ENCODE results near the gene ZNF345. TPM values are rescaled to one million over a fixed set of nuclear protein-coding genes. Genes with fewer than 3 reads are reported as not detected.

Gene ZNF345
- total and polyA plus RNA-seq, 2 donors (not counting 3 experiments of a cell fraction or from before 2014, with no cell fraction given), result 2.2 to 3.8 TPM

GRCh38 chr19:36918090-36918489 is 67.4 kb downstream of the ZNF345 start:
- Histone ChIP-seq H3K27ac (ENCODE audit: insufficient read depth, low read depth, low read length) (no peak overlapping the region), H3K9ac (replicated peaks; ENCODE audit: extremely low read depth, insufficient read depth, low read length) (no peak overlapping the region), H3K79me2 (ENCODE audit: control insufficient read depth, insufficient read depth, low read length) (no peaks in the 10 kb centered on the region), H3K9me3 (replicated peaks; ENCODE audit: control insufficient read depth, insufficient read depth, low read length) (no peaks in the 10 kb centered on the region), H3K4me3 (replicated peaks in 1 of 3; ENCODE audit: insufficient read depth in 1 of 3, low read depth in 1 of 3, low read length in 3 of 3) (no peak overlapping the region), H3K27me3 (ENCODE audit: control insufficient read depth in 2 of 2, insufficient read depth in 2 of 2, low read length in 2 of 2) (no peaks in the 10 kb centered on the region), H3K4me2 (ENCODE audit: insufficient read depth, low read length) (no peak overlapping the region), H2AFZ (ENCODE audit: low read depth, low read length) (no peak overlapping the region), H3K36me3 (ENCODE audit: control insufficient read depth in 2 of 2, extremely low read depth in 1 of 2, insufficient read depth in 2 of 2, low read length in 2 of 2) (no peaks in the 10 kb centered on the region), H3K4me1 (ENCODE audit: control insufficient read depth, extremely low read depth, insufficient read depth, low read length) (no peaks in the 10 kb centered on the region), H4K20me1 (replicated peaks; ENCODE audit: control insufficient read depth, extremely low read depth, insufficient read depth, low read length) (no peaks in the 10 kb centered on the region), H3K9me1 (replicated peaks; ENCODE audit: control insufficient read depth, extremely low read depth, insufficient read depth, low read length) (no peaks in the 10 kb centered on the region)
- POLR2A ChIA-PET, result no interaction called here
- FAIRE-seq (no peak), DNase-seq (ENCODE audit: low read depth, low spot score) (no peak)
- TF ChIP-seq POLR2A (IDR thresholded peaks at IDR 0.05; ENCODE audit: low read depth, low read length), result no peak
- TF ChIP-seq EZH2 (IDR thresholded peaks at IDR 0.05; ENCODE audit: borderline replicate concordance, low read depth, low read length, severe bottlenecking), result no peak
- no peak for TF ChIP-seq GATA2 (IDR thresholded peaks at IDR 0.05; ENCODE audit: insufficient read depth, insufficient read length, low read depth, low read length)
- TF ChIP-seq FOS (IDR thresholded peaks at IDR 0.05; ENCODE audit: borderline replicate concordance, insufficient read depth, low read length), result no peak
- TF ChIP-seq CTCF (IDR thresholded peaks at IDR 0.05; ENCODE audit: extremely low read depth in 1 of 2, insufficient read depth in 1 of 2, low read depth in 1 of 2, low read length in 2 of 2), result no peak
- no peak for TF ChIP-seq MYC (IDR thresholded peaks at IDR 0.05; ENCODE audit: low read depth, low read length)
- no peak for TF ChIP-seq POLR2AphosphoS5 (IDR thresholded peaks at IDR 0.05; ENCODE audit: insufficient read depth, low read depth, low read length)
- no peak for TF ChIP-seq JUN (IDR thresholded peaks at IDR 0.05; ENCODE audit: borderline replicate concordance, insufficient read depth, insufficient read length, low read depth)
- TF ChIP-seq, protein P1, sequence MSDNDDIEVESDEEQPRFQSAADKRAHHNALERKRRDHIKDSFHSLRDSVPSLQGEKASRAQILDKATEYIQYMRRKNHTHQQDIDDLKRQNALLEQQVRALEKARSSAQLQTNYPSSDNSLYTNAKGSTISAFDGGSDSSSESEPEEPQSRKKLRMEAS (IDR thresholded peaks at IDR 0.05; ENCODE audit: insufficient read depth, insufficient read length), result no peak
- CTCF ChIA-PET, result no interaction called here
- dilution Hi-C loops (cut with MboI; ENCODE audit: extremely low pct_ligation_motif_present, low sequenced_read_pairs) (no loop called here), intact Hi-C loops (cut with micrococcal nuclease) (loop anchor here (5.0 kb wide), 2 partner anchors 414 to 856 kb away; a partner anchor contains a TSS)
- BruUV-seq (replicated peaks), result no TSS peak

Small RNA genes within 50 kb of the gene (small RNA-seq; reads per million reads assigned to genes)
- gene RF00019 (ENCODE audit: insufficient read depth, insufficient read length, low read depth, low replicate concordance), result not detected

Other genes with a start within 250 kb of the ZNF345 start
- 4.2 and 4.3 TPM in 2 replicates for gene ZNF382, start 245.6 kb upstream of the ZNF345 start, total RNA-seq
- gene ZNF382, start 245.6 kb upstream of the ZNF345 start, polyA plus RNA-seq, result 1.4 and 1.8 TPM in 2 replicates
- gene ZNF461, start 184.0 kb upstream of the ZNF345 start, total RNA-seq, result 6.8 and 7.0 TPM in 2 replicates
- gene ZNF461, start 184.0 kb upstream of the ZNF345 start, polyA plus RNA-seq, result 1.1 and 2.4 TPM in 2 replicates
- gene ZNF567, start 163.3 kb upstream of the ZNF345 start, total RNA-seq, result 4.4 and 5.9 TPM in 2 replicates
- gene ZNF567, start 163.3 kb upstream of the ZNF345 start, polyA plus RNA-seq, result 2.6 and 3.4 TPM in 2 replicates
- gene ZNF850, start 78.1 kb upstream of the ZNF345 start, total RNA-seq, result 3.6 and 4.5 TPM in 2 replicates
- gene ZNF850, start 78.1 kb upstream of the ZNF345 start, polyA plus RNA-seq, result 0.84 and 0.98 TPM in 2 replicates
- gene ZNF790, start 12.5 kb upstream of the ZNF345 start, total RNA-seq, result 5.2 and 5.6 TPM in 2 replicates
- 1.6 and 2.1 TPM in 2 replicates for gene ZNF790, start 12.5 kb upstream of the ZNF345 start, polyA plus RNA-seq
- 1.2 and 1.3 TPM in 2 replicates for gene ZNF829, start 65.4 kb downstream of the ZNF345 start, total RNA-seq
- 0.41 and 0.47 TPM in 2 replicates for gene ZNF829, start 65.4 kb downstream of the ZNF345 start, polyA plus RNA-seq
- gene ZNF568, start 65.5 kb downstream of the ZNF345 start, total RNA-seq, result 4.1 and 6.4 TPM in 2 replicates
- 2.5 and 3.1 TPM in 2 replicates for gene ZNF568, start 65.5 kb downstream of the ZNF345 start, polyA plus RNA-seq
- 4.2 and 5.3 TPM in 2 replicates for gene ZNF420, start 227.6 kb downstream of the ZNF345 start, total RNA-seq
- 0.57 and 1.3 TPM in 2 replicates for gene ZNF420, start 227.6 kb downstream of the ZNF345 start, polyA plus RNA-seq